Vagina (tissue), 2 donors: Measurements from ENCODE around the gene PCSK5. TPM values are rescaled to one million over a fixed set of nuclear protein-coding genes. Genes with fewer than 3 reads are reported as not detected.
A peak's percentile ranks its signal among the peaks of the same experiment; 100 is the strongest.

Source experiments
- DNase-seq, 2 donors: peaks; one replicate each; pipeline ENCODE4 v3.0.0-alpha.2; 2017; ENCODE audit errors: extremely low spot score in 2 of 2
- H3K27ac ChIP-seq: fragments of 200-600 bp; sonication (generic); one replicate; pipeline ENCODE4 v1.5.1; 2019
- H3K27me3 ChIP-seq: fragments of 200-600 bp; sonication (generic); one replicate; pipeline ENCODE4 v1.5.1; 2019
- H3K36me3 ChIP-seq, 2 donors: fragments of 200-600 bp; sonication (generic); one replicate each; pipeline ENCODE4 v1.5.1; 2017 to 2019
- H3K4me1 ChIP-seq: fragments of 200-600 bp; sonication (generic); one replicate; pipeline ENCODE4 v1.5.1; 2019
- H3K4me3 ChIP-seq, 2 donors: fragments of 200-600 bp; sonication (generic); 1 replicate in 1 of 2; 2 replicates in 1 of 2; pipeline ENCODE4 v1.5.1; 2016 to 2019
- H3K9me3 ChIP-seq: fragments of 200-600 bp; sonication (generic); one replicate; pipeline ENCODE4 v1.5.1; 2019
- POLR2A ChIP-seq, 2 donors: fragments of 450-650 bp; IDR thresholded peaks; one replicate each; pipeline ENCODE4 v1.6.1; 2017; ENCODE audit warnings: antibody characterized with exemption in 2 of 2, mild to moderate bottlenecking in 2 of 2, moderate library complexity in 2 of 2
- POLR2AphosphoS5 ChIP-seq, 2 donors: sonication (generic); formaldehyde crosslinking; IDR thresholded peaks; one replicate each; pipeline ENCODE4 v1.9.0; 2017; ENCODE audit warnings: antibody characterized with exemption in 2 of 2, mild to moderate bottlenecking in 2 of 2, low read depth in 1 of 2; ENCODE audit not compliant: insufficient read depth in 1 of 2
- intact Hi-C: fragments of 100-400 bp; cut with DNase I; formaldehyde crosslinking; loops from one replicate; pipeline ENCODE4 v1.15.1; 2023
- total RNA-seq: library from RNA; depleted of rRNA; stranded (reverse); fragments of >200 nt; gene quantifications from one replicate; pipeline ENCODE4 v1.2.3, GENCODE V29; 2016
- TF ChIP-seq, protein P1 (sequence below), 3 experiments: fragments of 450-650 bp in 2 of 3; fragments of 200-600 bp in 1 of 3; sonication (generic) in 1 of 3; IDR thresholded peaks; one replicate each; pipeline ENCODE4 v1.5.1; 2017 to 2019; ENCODE audit warnings: antibody characterized with exemption in 3 of 3, mild to moderate bottlenecking in 2 of 3, moderate library complexity in 2 of 3

The PCSK5 gene
- total RNA-seq, 1 donor from 2014 or later, result 22.6 TPM

DNA sequence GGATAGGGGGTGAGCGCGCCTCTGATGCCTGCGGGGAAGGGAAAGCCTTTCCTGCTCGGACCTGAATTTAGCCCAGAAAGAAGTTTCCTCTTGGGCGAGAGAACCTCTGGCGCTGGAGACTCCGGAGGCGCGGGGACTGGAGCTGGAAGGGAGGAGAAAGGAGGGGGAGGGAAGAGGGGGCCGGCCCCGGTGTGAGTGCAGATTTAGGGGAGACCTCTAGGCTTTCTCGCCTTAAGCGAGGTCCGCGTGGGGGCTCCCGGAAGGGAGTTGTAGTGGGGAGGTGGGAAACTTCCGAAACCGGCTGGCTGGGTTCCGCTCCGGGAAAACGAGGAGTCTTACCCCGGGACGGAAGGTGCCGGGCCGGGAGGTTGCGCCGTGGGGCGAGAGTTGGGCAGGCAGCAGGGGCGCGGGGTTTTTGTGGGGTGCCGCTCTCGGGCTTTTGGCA lies 1.3 kb downstream of the PCSK5 start:
- peak overlapping the region; percentile 88 for H3K27ac ChIP-seq
- H3K27me3 ChIP-seq, result no peaks in the 10 kb centered on the region
- H3K4me3 ChIP-seq, result peak overlapping the region; percentile 57 to 65
- peaks cover 40% of the 10 kb centered on the region for H3K4me1 ChIP-seq
- no peak for DNase-seq
- intact Hi-C loops, result no loop called here
- no peaks in the 10 kb centered on the region for H3K36me3 ChIP-seq
- no peak for TF ChIP-seq POLR2A (IDR thresholded peaks at IDR 0.05)
- no peak for TF ChIP-seq POLR2AphosphoS5 (IDR thresholded peaks at IDR 0.05; ENCODE audit: insufficient read depth in 1 of 2, low read depth in 1 of 2)
- TF ChIP-seq, protein P1, sequence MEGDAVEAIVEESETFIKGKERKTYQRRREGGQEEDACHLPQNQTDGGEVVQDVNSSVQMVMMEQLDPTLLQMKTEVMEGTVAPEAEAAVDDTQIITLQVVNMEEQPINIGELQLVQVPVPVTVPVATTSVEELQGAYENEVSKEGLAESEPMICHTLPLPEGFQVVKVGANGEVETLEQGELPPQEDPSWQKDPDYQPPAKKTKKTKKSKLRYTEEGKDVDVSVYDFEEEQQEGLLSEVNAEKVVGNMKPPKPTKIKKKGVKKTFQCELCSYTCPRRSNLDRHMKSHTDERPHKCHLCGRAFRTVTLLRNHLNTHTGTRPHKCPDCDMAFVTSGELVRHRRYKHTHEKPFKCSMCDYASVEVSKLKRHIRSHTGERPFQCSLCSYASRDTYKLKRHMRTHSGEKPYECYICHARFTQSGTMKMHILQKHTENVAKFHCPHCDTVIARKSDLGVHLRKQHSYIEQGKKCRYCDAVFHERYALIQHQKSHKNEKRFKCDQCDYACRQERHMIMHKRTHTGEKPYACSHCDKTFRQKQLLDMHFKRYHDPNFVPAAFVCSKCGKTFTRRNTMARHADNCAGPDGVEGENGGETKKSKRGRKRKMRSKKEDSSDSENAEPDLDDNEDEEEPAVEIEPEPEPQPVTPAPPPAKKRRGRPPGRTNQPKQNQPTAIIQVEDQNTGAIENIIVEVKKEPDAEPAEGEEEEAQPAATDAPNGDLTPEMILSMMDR (IDR thresholded peaks at IDR 0.05), result no peak
- H3K9me3 ChIP-seq, result no peaks in the 10 kb centered on the region

DNA sequence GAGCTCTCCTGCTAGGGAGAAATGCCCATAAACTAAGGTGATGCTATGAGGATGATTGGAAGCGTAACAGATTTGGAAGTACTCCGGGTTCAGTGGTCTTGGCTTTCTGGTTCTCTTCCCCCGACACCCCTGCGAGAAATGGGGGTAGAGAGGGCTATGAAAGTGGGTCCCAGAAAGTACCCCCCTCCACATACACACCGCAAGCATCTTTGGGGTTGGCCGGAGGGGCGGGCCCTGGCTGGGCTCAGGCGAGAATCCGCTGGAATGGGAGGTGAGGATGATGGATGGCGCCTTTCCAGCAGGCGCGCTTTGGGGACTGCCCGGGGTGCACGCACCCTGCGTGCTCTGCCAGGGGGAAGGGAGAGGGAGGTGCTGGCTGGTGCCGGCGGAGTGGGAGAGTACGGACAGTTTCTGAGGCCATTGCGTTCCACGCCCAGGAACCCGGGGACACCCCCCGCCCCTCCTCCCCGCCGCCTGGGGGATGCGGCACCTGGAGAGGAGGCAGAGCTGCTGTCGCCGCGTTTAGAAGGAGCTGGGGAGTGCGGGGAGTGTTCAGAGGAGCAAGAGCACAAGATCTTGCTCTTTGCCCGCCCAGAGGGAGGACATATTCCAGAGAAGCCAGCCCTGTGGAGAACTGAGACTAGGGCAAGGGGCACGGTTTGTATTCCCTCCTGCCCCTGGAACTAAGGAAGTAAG lies 1.9 kb downstream of the PCSK5 start:
- peak overlapping the region; percentile 88 for H3K27ac ChIP-seq
- intact Hi-C loops, result no loop called here

DNA sequence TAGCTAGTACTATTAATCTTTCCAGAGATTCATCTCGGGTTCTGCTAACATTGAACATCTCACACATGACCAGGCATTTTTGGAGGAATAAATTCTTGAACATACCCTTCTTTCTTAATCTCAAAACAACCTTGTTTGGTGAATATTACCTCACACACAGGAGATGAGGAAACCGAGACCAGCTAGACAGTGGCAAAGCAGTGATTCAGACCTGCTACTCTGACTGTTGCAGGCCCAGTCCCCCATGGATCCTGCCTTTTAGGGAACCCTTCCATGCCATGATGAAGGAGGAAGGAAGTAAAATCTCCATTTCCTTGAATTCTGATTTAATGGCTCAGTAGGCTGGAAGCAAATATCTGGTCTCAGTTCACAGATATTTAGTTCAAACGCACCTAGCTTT lies 2.6 kb downstream of the PCSK5 start:
- TF ChIP-seq POLR2AphosphoS5 (IDR thresholded peaks at IDR 0.05; ENCODE audit: insufficient read depth in 1 of 2, low read depth in 1 of 2) (no peak), POLR2A (IDR thresholded peaks at IDR 0.05) (no peak)
- TF ChIP-seq, protein P1 (IDR thresholded peaks at IDR 0.05), result no peak
- DNase-seq, result no peak

More for the DNA sequence above, 1.9 kb downstream of the PCSK5 start:
- H3K36me3 ChIP-seq, result no peaks in the 10 kb centered on the region
- H3K9me3 ChIP-seq, result no peaks in the 10 kb centered on the region
- H3K4me1 ChIP-seq, result peaks cover 40% of the 10 kb centered on the region
- H3K27me3 ChIP-seq, result no peaks in the 10 kb centered on the region
- TF ChIP-seq, protein P1 (IDR thresholded peaks at IDR 0.05), result no peak
- TF ChIP-seq POLR2AphosphoS5 (IDR thresholded peaks at IDR 0.05; ENCODE audit: insufficient read depth in 1 of 2, low read depth in 1 of 2), result peak in 1 of 2 donors; percentile 55
- no peak for DNase-seq
- peak overlapping the region; percentile 57 to 65 for H3K4me3 ChIP-seq

DNA sequence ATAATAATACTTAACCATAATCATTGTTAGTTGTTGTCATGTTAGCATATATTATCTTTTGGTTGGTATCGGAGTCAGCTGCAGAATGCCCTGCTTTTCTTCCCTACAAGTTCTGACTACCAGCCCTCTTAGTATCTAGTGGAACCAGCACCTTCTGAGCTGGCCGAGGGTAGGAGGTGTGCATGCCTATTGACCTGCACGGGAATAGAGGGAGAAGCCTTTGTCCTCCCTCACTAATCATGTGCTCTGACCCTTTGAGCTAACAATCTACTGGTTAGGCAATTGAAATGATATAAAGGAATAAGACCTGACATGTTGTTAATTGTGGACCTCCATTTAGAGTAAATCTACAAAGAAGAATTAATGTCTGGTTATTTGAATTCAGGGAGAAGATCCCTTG lies 4.1 kb downstream of the PCSK5 start:
- Histone ChIP-seq H3K9me3 (no peaks in the 10 kb centered on the region), H3K4me3 (peak overlapping the region in 1 of 2 donors; percentile 65), H3K36me3 (no peaks in the 10 kb centered on the region), H3K27me3 (no peaks in the 10 kb centered on the region), H3K27ac (no peak overlapping the region), H3K4me1 (peaks cover 48% of the 10 kb centered on the region)
- TF ChIP-seq POLR2AphosphoS5 (IDR thresholded peaks at IDR 0.05; ENCODE audit: insufficient read depth in 1 of 2, low read depth in 1 of 2), result no peak
- TF ChIP-seq, protein P1 (IDR thresholded peaks at IDR 0.05), result no peak
- TF ChIP-seq POLR2A (IDR thresholded peaks at IDR 0.05), result no peak
- intact Hi-C loops, result no loop called here
- DNase-seq, result no peak

More for the DNA sequence above, 2.6 kb downstream of the PCSK5 start:
- H3K36me3 ChIP-seq, result no peaks in the 10 kb centered on the region
- H3K4me1 ChIP-seq, result peaks cover 40% of the 10 kb centered on the region
- H3K27me3 ChIP-seq, result no peaks in the 10 kb centered on the region
- H3K9me3 ChIP-seq, result no peaks in the 10 kb centered on the region
- peak overlapping the region; percentile 57 to 65 for H3K4me3 ChIP-seq
- intact Hi-C loops, result no loop called here
- H3K27ac ChIP-seq, result peak overlapping the region; percentile 88

DNA sequence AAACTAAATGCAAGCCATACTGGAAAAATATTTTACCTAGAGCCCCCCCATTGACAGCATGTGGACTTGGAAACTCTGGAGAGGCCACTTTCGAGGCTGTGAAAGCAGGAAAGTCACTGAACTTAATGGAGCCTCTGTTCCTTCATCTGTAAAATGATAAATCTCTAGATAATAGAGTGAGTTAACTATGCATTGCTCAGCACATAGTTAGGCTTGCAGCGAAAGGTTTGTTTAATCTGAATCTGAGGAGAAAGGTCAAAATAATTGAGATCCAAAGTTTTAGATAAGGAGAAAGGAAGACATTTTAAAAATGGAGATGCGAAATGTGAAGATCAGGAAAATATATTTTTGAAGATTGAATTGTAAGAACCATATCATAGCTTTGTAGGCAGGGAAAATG lies 4.6 kb downstream of the PCSK5 start:
- Histone ChIP-seq H3K9me3 (no peaks in the 10 kb centered on the region), H3K27ac (no peak overlapping the region), H3K4me1 (peaks cover 48% of the 10 kb centered on the region), H3K27me3 (no peaks in the 10 kb centered on the region), H3K36me3 (no peaks in the 10 kb centered on the region), H3K4me3 (no peak overlapping the region)
- no peak for DNase-seq
- intact Hi-C loops, result no loop called here
- TF ChIP-seq, protein P1 (IDR thresholded peaks at IDR 0.05), result no peak
